GM19455 (cell line): Measurements from ENCODE around the gene MARCKSL1.
"Not testable (repeated sequence)": the region's sequence is repeated elsewhere in the genome, so short reads cannot be mapped to it uniquely, and the experiment has no call there.

ENCODE experiments used
- ATAC-seq: cut with Tn5 transposase; IDR thresholded peaks from one replicate; pipeline ENCODE4 v1.9.1; 2021; ENCODE audit not compliant: unreplicated experiment

The MARCKSL1 gene

GRCh38 chr1:32333251-32333963, 2.6 kb downstream of the MARCKSL1 start:
- no peak for ATAC-seq

GRCh38 chr1:32332290-32333079, 3.5 kb downstream of the MARCKSL1 start:
- ATAC-seq: no peak

GRCh38 chr1:32331549-32331948, 4.5 kb downstream of the MARCKSL1 start:
- ATAC-seq: no peak

- ATAC-seq: no peak
Measured at GRCh38 chr1:32330558-32331151, 5.4 kb downstream of the MARCKSL1 start.

- no peak for ATAC-seq
Measured at GRCh38 chr1:32329931-32330466, 6.0 kb downstream of the MARCKSL1 start.

GRCh38 chr1:32327204-32327603, 8.8 kb downstream of the MARCKSL1 start:
- no peak for ATAC-seq

GRCh38 chr1:32321712-32322291, 14.2 kb downstream of the MARCKSL1 start:
- ATAC-seq: no peak

- ATAC-seq: no peak
Measured at GRCh38 chr1:32318127-32318869, 17.7 kb downstream of the MARCKSL1 start.

- ATAC-seq: peak; percentile 14
Measured at GRCh38 chr1:32316903-32317277, 19.1 kb downstream of the MARCKSL1 start.

- ATAC-seq: no peak
Measured at GRCh38 chr1:32311709-32312393, 24.2 kb downstream of the MARCKSL1 start.

- ATAC-seq: no peak
Measured at GRCh38 chr1:32309960-32310359, 26.1 kb downstream of the MARCKSL1 start.

GRCh38 chr1:32307324-32307723, 28.7 kb downstream of the MARCKSL1 start:
- ATAC-seq: no peak

- ATAC-seq: no peak
Measured at GRCh38 chr1:32305310-32305709, 30.7 kb downstream of the MARCKSL1 start.

- no peak for ATAC-seq
Measured at GRCh38 chr1:32303997-32304622, 31.9 kb downstream of the MARCKSL1 start.

- no peak for ATAC-seq
Measured at GRCh38 chr1:32303358-32303757, 32.7 kb downstream of the MARCKSL1 start.

GRCh38 chr1:32299327-32299726, 36.7 kb downstream of the MARCKSL1 start:
- no peak for ATAC-seq

GRCh38 chr1:32298211-32298610, 37.8 kb downstream of the MARCKSL1 start:
- ATAC-seq: not testable (repeated sequence)

GRCh38 chr1:32291708-32292538, 44.1 kb downstream of the MARCKSL1 start, which contains the start of gene HDAC1:
Gene HDAC1 (plus strand): TSS chr1:32292083. CDS start chr1:32292170, 87 bp downstream.
- peak; percentile 97 for ATAC-seq
